CD1c-positive myeloid dendritic cell (primary cell): Measurements from ENCODE around the gene BPIFA1.

Source experiments
- DNase-seq: peaks from one replicate; pipeline ENCODE4 v3.0.0-alpha.2; 2016; ENCODE audit errors: extremely low spot score

Gene BPIFA1

GRCh38 chr20:33277471-33278441 is 42.0 kb downstream of the BPIFA1 start:
- no peak for DNase-seq

- no peak for DNase-seq
These were observed 42.9 kb downstream of the BPIFA1 start for GRCh38 chr20:33278700-33279099.

- DNase-seq, result no peak
These were observed 43.6 kb downstream of the BPIFA1 start for GRCh38 chr20:33279261-33279910.

- no peak for DNase-seq
These were observed 44.3 kb downstream of the BPIFA1 start for GRCh38 chr20:33280000-33280680.

- no peak for DNase-seq
These were observed 45.0 kb downstream of the BPIFA1 start for GRCh38 chr20:33280775-33281174.

DNA sequence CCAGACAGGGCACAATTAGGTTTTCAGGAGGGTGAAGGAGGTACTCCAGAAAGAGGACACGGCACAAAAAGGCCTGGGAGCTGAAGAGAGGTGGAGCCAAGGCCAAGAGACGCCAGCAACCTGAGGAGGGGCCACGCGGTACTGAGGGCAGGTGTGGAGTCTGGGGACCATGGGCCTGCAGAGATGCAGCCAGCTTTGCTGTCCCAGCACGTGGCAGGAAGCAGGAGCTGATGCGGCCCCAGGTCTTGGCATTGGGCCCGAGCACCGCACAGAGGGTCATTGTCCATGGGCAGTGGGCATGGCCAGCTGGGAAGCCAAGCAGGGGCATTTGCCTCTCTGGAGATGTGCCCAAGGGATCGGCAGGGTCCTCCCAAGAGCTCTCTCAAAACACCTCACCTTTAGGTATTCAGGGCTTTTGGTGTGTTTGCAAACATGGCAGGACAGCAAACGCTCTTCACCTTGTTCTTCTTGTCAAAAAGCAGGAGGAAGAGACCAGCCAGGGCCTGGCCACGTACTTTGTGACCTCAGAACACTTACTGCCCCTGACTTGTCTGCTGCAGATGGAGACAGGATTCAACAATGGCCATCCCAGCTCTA is 45.9 kb downstream of the BPIFA1 start:
- no peak for DNase-seq

GRCh38 chr20:33282196-33282934 is 46.6 kb downstream of the BPIFA1 start:
- no peak for DNase-seq

DNA sequence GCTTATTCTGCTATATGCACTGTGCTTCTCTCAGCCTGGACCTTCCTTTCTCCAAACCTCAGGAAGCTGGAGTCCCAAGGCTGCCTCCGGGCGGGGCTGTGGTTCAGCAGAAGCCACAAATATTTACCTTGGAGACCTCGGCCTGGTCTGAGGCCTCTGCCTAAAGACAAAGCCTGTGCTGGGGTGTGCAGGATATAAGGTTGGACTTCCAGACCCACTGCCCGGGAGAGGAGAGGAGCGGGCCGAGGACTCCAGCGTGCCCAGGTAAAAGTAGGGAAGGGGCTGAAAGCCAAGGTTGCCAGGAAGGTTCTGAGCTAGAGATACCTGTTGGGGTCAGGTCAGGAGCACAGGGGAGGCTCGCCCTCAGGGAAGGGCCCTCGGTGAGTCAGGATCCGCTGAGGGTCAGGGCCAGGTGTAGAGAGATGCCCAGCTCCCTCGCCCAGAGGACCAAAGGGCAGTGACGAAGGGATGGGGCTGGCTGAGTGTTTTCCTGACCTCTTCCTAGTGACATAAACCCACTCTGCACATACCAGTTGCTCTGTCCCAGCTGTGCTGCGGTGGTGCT is 47.3 kb downstream of the BPIFA1 start, which contains the start of gene BPIFB1:
Gene BPIFB1 (plus strand): TSS at position 224 of the 565 bp plus-strand sequence. CDS start 2,860 bp downstream, outside the sequence.
- DNase-seq, result no peak

- DNase-seq, result no peak
These were observed 48.5 kb downstream of the BPIFA1 start for GRCh38 chr20:33284284-33284683.

DNA sequence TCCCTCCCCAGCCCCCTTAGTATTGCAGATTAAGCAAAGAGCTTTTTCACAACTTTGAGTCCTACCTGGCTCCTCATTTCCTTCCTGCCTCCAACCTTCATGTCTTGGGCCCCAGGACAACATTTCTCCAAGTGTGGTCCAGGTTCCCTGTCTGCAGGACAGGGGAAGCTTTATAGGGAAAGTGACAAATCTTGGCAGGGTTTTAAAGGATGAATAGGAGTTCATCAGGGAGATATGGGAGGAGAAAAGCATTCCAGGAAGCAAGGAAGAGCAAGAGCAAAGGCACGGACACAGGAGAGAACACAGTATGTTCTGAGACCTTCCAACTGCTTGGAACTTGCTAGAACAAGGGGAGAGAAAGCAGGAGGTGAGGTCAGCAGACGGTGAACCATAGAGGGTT is 49.1 kb downstream of the BPIFA1 start:
- DNase-seq, result no peak

DNA sequence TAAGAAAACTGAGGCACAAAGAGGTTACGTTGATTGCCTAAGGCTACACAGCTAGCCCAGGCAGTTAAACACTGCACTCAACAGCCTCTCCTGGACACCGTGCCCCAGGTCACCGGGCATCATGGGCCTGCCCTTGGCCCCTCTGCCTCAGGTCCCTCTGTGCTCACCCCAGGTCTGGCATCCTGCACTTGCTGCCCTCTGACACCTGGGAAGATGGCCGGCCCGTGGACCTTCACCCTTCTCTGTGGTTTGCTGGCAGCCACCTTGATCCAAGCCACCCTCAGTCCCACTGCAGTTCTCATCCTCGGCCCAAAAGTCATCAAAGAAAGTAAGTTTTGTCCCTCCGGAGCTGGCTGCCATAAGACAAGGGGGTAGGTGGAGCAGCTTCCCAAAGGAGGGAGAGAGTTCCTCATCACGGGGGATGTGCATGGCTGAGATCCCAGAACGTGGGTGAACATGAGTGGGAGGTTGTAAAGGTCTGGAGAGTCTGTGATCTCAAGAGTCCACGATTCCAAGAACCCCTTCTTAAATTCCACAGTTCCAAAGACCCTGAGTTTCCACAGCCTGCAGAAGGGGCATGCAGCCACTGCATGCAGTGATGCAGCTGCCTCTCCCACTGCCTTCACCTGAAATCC is 50.2 kb downstream of the BPIFA1 start:
- DNase-seq, result no peak

- DNase-seq, result no peak
These were observed 52.1 kb downstream of the BPIFA1 start for GRCh38 chr20:33287884-33288283.

DNA sequence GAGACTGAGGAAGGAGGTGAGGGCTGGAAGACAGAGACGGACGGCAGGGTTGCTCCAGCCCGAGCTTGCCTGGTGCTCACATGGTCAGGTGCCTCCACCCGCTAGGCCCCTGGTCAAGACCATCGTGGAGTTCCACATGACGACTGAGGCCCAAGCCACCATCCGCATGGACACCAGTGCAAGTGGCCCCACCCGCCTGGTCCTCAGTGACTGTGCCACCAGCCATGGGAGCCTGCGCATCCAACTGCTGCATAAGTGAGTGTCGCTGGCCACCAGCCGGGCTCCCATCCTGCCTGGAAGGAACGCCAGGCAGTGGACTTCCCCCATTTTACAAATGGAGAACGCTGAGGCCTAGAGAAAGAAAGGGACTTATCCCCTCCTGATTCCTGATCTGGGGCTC is 55.1 kb downstream of the BPIFA1 start:
- DNase-seq, result no peak

- no peak for DNase-seq
These were observed 55.6 kb downstream of the BPIFA1 start for GRCh38 chr20:33291416-33291815.

DNA sequence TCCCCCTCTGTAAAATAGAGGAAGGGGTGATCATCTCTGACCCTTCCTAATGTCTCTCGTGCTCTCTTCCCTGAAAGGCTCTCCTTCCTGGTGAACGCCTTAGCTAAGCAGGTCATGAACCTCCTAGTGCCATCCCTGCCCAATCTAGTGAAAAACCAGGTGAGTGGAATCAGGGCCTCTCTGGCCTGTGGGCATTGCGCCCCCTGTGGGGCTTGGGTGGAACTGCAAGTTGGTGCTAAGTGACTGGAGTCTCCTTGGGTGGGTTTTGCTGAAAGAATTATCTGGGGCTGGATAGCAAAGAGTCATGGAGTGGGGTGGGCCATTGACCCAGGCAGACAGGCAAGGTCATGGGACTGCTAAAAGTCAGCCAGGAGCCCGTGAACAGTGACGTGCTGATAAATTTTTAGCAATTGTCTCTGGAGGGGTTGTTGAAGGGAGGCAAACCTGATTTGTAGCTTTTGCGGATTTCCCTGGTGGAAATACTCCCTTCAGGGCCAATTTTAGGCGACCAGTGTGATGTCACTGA is 56.1 kb downstream of the BPIFA1 start:
- peak; percentile 68 for DNase-seq
